BE2C (cell line): ENCODE results near the gene SPEN.
"Not testable (repeated sequence)": the region's sequence is repeated elsewhere in the genome, so short reads cannot be mapped to it uniquely, and the experiment has no call there.

ENCODE experiments used
- DNase-seq: peaks from one replicate; pipeline ENCODE4 v3.0.0-alpha.2; 2020
- H3K27me3 ChIP-seq: fragments of 250-450 bp; sonication (Bioruptor Pico); 2 replicates; pipeline ENCODE4 v1.5.1; 2020; ENCODE audit warnings: mild to moderate bottlenecking
- H3K36me3 ChIP-seq: fragments of 250-450 bp; sonication (Bioruptor Pico); 2 replicates; pipeline ENCODE4 v1.5.1; 2020; ENCODE audit warnings: mild to moderate bottlenecking
- H3K4me1 ChIP-seq: fragments of 250-450 bp; sonication (Bioruptor Pico); 2 replicates; pipeline ENCODE4 v1.5.1; 2020
- H3K4me3 ChIP-seq: 2 replicates; pipeline ENCODE4 v1.5.1; 2011; ENCODE audit warnings: low read depth, low read length
- H3K9me3 ChIP-seq: fragments of 250-450 bp; sonication (Bioruptor Pico); 2 replicates; pipeline ENCODE4 v1.5.1; 2020
- TF ChIP-seq, protein P1 (sequence below): IDR thresholded peaks from 2 replicates; pipeline ENCODE4 v1.5.1; 2012; ENCODE audit warnings: mild to moderate bottlenecking, low read depth, low read length

The SPEN gene

DNA sequence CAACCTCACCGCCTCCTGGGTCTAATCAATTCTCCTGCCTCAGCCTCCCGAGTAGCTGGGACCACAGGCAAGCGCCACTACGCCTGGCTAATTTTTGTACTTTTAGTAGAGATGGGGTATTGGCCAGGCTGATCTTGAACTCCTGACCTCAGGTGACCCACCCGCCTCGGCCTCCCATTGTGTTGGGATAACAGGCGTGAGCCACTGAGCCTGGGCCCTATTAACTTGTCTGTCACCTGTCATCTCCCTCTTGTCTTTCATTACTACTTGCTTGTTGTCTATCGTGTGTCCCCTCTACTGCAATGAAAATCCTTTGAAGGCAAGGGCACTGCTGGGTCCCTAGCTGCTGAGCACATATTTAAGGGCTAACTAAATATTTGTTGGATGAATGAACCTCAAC is 43.4 kb upstream of the SPEN start:
- Histone ChIP-seq H3K27me3 (no peaks in the 10 kb centered on the region), H3K4me3 (no peak overlapping the region), H3K36me3 (no peaks in the 10 kb centered on the region), H3K9me3 (no peaks in the 10 kb centered on the region), H3K4me1 (peaks cover 6% of the 10 kb centered on the region)
- TF ChIP-seq, protein P1, sequence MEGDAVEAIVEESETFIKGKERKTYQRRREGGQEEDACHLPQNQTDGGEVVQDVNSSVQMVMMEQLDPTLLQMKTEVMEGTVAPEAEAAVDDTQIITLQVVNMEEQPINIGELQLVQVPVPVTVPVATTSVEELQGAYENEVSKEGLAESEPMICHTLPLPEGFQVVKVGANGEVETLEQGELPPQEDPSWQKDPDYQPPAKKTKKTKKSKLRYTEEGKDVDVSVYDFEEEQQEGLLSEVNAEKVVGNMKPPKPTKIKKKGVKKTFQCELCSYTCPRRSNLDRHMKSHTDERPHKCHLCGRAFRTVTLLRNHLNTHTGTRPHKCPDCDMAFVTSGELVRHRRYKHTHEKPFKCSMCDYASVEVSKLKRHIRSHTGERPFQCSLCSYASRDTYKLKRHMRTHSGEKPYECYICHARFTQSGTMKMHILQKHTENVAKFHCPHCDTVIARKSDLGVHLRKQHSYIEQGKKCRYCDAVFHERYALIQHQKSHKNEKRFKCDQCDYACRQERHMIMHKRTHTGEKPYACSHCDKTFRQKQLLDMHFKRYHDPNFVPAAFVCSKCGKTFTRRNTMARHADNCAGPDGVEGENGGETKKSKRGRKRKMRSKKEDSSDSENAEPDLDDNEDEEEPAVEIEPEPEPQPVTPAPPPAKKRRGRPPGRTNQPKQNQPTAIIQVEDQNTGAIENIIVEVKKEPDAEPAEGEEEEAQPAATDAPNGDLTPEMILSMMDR = no peak
- DNase-seq = no peak

DNA sequence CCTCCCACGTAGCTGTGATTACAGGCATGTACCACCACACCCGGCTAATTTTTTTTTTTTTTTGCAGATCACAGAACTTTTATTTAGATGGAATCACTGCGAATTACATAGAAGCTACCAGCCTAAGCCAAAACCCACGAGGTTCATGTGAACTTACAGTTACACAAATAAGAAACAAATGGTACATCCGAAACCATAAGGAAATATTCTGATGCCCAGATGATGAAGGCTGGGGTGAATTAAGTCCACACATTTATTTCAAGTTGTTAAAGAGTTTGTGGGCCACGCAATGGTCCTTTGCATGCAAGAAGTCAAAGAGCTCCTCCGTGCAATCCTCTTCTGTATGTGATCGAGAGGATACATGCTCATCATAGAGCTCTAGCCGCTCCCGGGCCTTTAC is 40.4 kb upstream of the SPEN start:
- TF ChIP-seq, protein P1 = no peak
- no peaks in the 10 kb centered on the region for H3K36me3 ChIP-seq

DNA sequence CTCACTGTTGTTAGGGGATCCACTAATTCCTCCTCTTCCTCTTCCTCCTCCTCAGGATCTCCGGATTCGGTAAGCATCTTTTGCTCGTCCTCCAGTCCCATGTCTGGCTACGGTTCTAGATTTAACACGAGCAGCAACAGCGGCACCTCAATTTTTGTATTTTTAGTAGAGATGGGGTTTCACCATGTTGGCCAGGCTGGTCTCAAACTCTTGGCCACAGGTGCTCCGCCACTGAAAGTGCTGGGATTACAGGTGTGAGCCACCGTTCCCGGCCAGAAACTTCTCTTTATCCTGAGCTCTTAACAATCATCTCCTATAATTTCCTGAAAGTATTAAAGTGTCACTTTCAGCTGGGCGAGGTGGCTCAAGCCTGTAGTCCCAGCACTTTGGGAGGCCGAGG is 40.0 kb upstream of the SPEN start, which contains the start of gene UQCRHL:
Gene UQCRHL, minus strand, starts transcription at position 101 of the 400 bp plus-strand sequence. Its CDS starts 0 bp downstream, at position 101.
- not testable (repeated sequence) for H3K36me3 ChIP-seq, H3K27me3 ChIP-seq, H3K4me1 ChIP-seq, H3K4me3 ChIP-seq, DNase-seq, H3K9me3 ChIP-seq

More for the DNA sequence above, 40.4 kb upstream of the SPEN start:
- Histone ChIP-seq H3K9me3 (no peaks in the 10 kb centered on the region), H3K27me3 (no peaks in the 10 kb centered on the region), H3K4me3 (no peak overlapping the region), H3K4me1 (no peaks in the 10 kb centered on the region)
- no peak for DNase-seq

DNA sequence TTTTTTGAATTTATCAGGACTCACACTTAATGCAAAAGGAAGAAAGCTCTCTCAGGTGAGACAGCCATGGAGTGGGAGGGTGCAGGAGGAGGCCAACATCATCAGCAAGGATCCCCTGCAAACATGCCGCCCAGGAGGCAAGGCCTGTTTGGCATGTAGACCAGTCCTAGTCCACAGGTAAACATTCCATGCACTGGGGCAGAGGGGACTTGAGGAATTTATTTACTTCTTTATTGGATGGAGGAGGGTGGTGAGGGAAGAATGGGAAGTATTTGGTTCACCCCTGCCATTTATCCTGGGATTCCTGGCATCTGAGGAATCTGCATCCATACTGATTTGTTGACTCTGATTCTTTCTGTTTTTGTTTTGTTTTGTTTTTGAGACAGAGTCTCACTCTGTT is 38.6 kb upstream of the SPEN start:
- Histone ChIP-seq H3K36me3 (no peaks in the 10 kb centered on the region), H3K27me3 (no peaks in the 10 kb centered on the region), H3K4me3 (no peak overlapping the region), H3K9me3 (no peaks in the 10 kb centered on the region), H3K4me1 (no peaks in the 10 kb centered on the region)
- TF ChIP-seq, protein P1 = no peak
- DNase-seq = no peak

DNA sequence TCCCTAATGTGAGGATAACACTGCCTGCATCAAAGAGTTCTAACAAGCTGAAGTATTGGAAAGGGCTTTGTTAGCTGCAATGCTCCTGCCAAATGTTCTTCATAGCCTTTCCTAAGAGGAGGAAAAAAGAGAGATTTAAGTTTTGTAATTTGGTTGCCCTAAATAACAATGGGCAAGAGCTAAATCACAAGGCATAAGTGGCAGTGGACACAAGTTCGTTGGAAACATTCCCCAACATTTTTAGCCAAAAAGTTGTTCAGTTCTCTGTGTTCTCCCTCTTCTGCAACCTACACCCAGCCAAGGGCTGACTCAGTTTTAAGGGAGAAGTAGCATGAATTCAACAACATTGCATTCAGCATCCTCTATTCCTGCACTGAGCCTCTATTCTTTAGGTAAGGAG is 37.4 kb upstream of the SPEN start:
- no peak overlapping the region for H3K4me3 ChIP-seq
- no peaks in the 10 kb centered on the region for H3K9me3 ChIP-seq
- DNase-seq = no peak
- TF ChIP-seq, protein P1 = no peak
- H3K4me1 ChIP-seq = no peaks in the 10 kb centered on the region
- H3K36me3 ChIP-seq = no peaks in the 10 kb centered on the region
- H3K27me3 ChIP-seq = no peaks in the 10 kb centered on the region

DNA sequence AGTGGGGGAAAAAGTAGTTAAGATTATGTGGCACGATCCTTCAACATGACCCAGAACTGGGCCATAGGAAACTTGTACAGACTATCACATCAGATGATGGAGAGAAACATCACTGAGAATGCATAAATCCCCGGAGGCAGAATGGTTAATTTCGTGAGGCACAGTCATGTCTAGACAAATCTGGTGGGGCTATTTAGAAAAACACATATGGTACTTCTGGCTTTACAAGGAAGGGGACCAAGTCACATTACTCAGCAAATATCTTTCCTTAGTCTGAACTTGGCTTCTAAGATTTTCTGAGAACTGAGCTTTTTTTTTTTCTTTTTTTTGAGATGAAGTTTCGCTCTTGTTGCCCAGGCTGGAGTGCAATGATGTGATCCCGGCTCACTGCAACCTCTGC is 30.8 kb upstream of the SPEN start:
- TF ChIP-seq, protein P1 = no peak
- Histone ChIP-seq H3K27me3 (no peaks in the 10 kb centered on the region), H3K4me3 (no peak overlapping the region), H3K4me1 (no peaks in the 10 kb centered on the region), H3K9me3 (no peaks in the 10 kb centered on the region), H3K36me3 (no peaks in the 10 kb centered on the region)
- no peak for DNase-seq

DNA sequence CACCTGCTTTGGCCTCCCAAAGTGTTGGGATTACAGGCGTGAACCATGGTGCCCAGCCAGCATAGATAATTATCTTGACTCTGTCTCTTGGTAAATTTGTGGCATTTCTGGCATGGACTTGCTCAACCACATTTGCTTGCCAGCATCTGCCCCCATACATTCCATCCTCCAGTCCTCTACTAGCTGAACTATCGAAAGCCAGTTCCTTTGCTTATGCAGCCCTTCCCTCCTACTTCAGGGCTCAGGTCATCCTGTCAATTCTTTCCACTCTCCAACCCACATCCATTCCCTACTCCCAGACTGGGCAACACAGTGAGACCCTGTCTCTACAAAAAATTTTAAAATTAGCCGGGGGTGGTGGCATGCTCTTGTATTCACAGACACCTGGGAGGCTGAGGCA is 27.0 kb upstream of the SPEN start:
- H3K27me3 ChIP-seq = no peaks in the 10 kb centered on the region
- no peaks in the 10 kb centered on the region for H3K9me3 ChIP-seq
- no peaks in the 10 kb centered on the region for H3K4me1 ChIP-seq
- no peak overlapping the region for H3K4me3 ChIP-seq
- H3K36me3 ChIP-seq = no peaks in the 10 kb centered on the region
- no peak for DNase-seq
- TF ChIP-seq, protein P1 = no peak
